Measurements from ENCODE around the gene GAL3ST3.

GRCh38 chr11:66090288-66090687 is 41.3 kb upstream of the GAL3ST3 start:
- TF ChIP-seq CTCF (IDR thresholded peaks at IDR 0.05; ENCODE audit: low read length) (no peak), EZH2 (IDR thresholded peaks at IDR 0.05; ENCODE audit: borderline replicate concordance, low read length) (no peak)

All from OCI-LY1 (cell line).